ENCODE results near the gene C2.

DNA sequence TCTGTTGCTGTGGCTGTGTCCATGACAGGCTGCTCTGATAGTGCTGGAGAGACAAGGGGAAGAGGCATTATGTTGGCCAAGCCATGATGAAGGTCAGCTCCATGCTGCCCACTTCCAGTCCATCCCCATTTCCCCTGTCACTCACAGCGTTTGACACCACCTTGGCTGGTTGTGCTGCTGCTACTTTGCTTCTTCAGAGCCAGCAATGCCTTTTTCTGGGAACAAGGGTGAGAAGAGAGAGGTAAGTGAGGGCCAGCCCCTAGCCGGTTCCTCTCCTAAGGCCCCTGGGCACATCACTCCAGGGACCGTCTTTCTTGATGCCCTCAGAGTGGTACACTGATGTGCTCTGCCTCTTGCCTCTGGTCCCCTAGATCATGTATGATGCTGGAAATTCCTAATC, 29.3 kb downstream of the C2 start:
- TF ChIP-seq, protein P1, sequence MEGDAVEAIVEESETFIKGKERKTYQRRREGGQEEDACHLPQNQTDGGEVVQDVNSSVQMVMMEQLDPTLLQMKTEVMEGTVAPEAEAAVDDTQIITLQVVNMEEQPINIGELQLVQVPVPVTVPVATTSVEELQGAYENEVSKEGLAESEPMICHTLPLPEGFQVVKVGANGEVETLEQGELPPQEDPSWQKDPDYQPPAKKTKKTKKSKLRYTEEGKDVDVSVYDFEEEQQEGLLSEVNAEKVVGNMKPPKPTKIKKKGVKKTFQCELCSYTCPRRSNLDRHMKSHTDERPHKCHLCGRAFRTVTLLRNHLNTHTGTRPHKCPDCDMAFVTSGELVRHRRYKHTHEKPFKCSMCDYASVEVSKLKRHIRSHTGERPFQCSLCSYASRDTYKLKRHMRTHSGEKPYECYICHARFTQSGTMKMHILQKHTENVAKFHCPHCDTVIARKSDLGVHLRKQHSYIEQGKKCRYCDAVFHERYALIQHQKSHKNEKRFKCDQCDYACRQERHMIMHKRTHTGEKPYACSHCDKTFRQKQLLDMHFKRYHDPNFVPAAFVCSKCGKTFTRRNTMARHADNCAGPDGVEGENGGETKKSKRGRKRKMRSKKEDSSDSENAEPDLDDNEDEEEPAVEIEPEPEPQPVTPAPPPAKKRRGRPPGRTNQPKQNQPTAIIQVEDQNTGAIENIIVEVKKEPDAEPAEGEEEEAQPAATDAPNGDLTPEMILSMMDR (IDR thresholded peaks at IDR 0.05; ENCODE audit: insufficient read depth, low read length) = no peak
- TF ChIP-seq, protein P2, sequence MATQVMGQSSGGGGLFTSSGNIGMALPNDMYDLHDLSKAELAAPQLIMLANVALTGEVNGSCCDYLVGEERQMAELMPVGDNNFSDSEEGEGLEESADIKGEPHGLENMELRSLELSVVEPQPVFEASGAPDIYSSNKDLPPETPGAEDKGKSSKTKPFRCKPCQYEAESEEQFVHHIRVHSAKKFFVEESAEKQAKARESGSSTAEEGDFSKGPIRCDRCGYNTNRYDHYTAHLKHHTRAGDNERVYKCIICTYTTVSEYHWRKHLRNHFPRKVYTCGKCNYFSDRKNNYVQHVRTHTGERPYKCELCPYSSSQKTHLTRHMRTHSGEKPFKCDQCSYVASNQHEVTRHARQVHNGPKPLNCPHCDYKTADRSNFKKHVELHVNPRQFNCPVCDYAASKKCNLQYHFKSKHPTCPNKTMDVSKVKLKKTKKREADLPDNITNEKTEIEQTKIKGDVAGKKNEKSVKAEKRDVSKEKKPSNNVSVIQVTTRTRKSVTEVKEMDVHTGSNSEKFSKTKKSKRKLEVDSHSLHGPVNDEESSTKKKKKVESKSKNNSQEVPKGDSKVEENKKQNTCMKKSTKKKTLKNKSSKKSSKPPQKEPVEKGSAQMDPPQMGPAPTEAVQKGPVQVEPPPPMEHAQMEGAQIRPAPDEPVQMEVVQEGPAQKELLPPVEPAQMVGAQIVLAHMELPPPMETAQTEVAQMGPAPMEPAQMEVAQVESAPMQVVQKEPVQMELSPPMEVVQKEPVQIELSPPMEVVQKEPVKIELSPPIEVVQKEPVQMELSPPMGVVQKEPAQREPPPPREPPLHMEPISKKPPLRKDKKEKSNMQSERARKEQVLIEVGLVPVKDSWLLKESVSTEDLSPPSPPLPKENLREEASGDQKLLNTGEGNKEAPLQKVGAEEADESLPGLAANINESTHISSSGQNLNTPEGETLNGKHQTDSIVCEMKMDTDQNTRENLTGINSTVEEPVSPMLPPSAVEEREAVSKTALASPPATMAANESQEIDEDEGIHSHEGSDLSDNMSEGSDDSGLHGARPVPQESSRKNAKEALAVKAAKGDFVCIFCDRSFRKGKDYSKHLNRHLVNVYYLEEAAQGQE (IDR thresholded peaks at IDR 0.05; ENCODE audit: insufficient replicate concordance, low read depth) = no peak
- TF ChIP-seq POLR2AphosphoS5 (IDR thresholded peaks at IDR 0.05; ENCODE audit: low read depth) = no peak
- TF ChIP-seq GABPA (IDR thresholded peaks at IDR 0.05; ENCODE audit: low read depth) = no peak
- TF ChIP-seq SPI1 (IDR thresholded peaks at IDR 0.05; ENCODE audit: borderline replicate concordance, low read depth) = no peak
